ENCODE data around the gene CAPZA1.
A peak's percentile ranks its signal among the peaks of the same experiment; 100 is the strongest.
"Not testable (repeated sequence)": the region's sequence is repeated elsewhere in the genome, so short reads cannot be mapped to it uniquely, and the experiment has no call there.

Gene CAPZA1

DNA sequence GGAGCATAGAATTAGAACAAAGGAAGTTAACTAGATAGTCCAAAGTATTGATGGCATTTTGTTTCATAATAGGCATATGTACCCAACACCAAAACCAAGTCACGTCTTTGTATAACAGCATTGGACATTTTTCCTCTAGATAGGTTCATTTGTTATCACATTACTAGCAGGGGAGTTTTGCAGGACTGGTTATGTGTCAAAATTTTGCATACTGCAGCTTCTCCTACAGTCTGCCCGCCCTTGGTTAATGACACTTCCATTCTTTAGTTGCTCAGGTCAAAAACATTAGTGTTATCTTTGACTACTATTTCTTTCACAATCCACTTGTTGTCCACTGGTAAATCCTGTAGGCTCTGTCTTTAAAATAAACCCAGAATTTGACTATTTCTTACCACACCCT is 8.9 kb downstream of the CAPZA1 start:
- FAIRE-seq = no peak

DNA sequence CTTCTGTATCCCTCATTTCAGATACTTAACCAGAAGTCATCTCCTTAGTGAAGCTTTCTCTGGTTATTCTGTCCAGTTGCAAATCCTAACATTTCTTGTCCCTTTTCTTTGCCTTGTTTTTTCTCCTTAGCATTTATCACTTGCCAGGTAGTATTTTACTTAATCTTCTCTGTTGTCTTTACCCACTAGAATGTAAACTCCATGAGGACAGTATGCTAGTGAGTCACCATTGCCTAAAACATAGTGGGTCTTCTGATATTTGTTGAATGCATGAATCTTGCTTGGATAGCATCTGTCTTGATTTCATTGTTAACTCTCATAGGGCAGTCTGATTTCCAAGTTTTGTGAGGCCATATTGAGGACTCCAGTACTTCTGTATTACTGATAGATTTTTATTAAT is 9.6 kb downstream of the CAPZA1 start:
- no peak for FAIRE-seq

GRCh38 chr1:112633628-112634027 is 14.0 kb downstream of the CAPZA1 start:
- FAIRE-seq = no peak

DNA sequence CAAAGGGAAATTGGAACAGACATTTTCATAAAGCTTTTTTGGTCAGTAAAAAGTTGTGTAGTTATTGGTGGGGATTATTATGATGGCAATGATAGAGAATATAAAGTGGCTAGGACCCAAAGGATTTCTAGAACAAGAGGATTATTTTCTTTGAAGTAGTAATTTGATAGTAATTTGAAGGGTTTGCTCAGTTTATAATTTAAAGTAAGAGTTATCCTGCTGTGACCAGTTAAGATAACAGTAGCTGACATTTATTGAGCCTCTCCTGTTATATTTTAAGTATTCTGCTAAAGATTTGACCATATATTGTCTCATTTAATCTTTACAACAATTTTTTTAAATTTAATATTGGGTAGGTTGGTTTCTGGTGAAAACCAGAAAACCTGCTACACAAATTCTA is 14.7 kb downstream of the CAPZA1 start:
- FAIRE-seq = no peak

DNA sequence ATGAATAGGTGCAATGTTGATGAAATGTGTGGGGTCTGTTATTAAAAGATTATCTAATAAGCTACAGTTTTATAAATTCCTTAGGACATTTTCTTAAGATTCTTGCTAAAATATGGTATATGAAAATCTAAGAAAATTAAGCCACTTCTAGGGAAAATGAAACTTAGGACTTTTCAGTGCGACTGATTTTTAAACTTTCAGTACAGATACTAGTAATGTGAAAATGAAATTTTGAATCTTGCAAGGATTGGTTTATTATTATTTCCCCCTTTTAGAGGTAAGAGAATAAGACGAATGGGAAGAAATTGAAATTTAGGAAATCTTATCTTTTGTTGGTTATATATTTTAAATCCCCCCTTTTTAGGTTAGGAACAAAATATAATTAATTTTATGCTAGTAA is 16.4 kb downstream of the CAPZA1 start:
- FAIRE-seq = no peak

- FAIRE-seq = no peak
These were observed 17.1 kb downstream of the CAPZA1 start for GRCh38 chr1:112636597-112637253.

GRCh38 chr1:112637254-112638109 is 17.9 kb downstream of the CAPZA1 start:
- FAIRE-seq = no peak

DNA sequence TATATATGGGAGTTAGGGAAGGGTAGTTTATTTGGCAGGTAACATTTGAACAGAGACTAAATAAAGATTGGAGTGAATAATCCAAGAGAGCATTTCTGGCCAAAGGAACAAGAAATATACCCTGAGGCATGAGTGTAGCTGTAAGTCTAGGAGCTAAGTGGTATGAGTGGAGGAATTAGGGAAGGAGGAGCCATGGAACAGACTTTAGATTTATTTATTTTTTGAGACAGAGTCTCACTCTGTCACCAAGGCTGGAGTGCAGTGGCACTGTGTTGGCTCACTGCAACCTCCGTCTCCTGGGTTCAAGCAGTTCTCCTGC is 18.4 kb downstream of the CAPZA1 start:
- no peak for FAIRE-seq

- FAIRE-seq = not testable (repeated sequence)
These were observed 20.8 kb downstream of the CAPZA1 start for GRCh38 chr1:112640437-112640836.

DNA sequence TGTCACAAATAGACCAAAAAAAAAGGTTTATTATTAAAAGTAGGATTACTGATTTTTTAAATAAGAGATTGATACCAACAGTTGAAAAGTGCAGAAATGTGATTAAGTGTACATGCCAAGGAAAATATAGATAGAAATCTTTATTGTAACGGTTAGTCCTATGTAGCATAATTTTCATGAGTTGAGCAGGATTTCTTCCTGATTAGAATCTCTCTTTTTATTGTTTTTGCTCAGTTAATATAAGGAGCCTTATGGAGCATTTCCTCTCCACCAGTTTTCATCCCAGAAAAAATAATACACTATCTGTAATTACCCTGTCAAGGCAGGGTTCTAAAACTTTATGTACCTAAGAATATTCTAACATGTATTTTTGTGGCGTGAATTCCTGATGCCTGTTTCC is 23.4 kb downstream of the CAPZA1 start:
- FAIRE-seq = no peak

GRCh38 chr1:112646225-112646624 is 26.6 kb downstream of the CAPZA1 start:
- no peak for FAIRE-seq

GRCh38 chr1:112651205-112651604 is 31.6 kb downstream of the CAPZA1 start:
- FAIRE-seq = no peak

- FAIRE-seq = no peak
These were observed 46.2 kb downstream of the CAPZA1 start for GRCh38 chr1:112665857-112666256.

- FAIRE-seq = no peak
These were observed 47.3 kb downstream of the CAPZA1 start for GRCh38 chr1:112666946-112667345.

DNA sequence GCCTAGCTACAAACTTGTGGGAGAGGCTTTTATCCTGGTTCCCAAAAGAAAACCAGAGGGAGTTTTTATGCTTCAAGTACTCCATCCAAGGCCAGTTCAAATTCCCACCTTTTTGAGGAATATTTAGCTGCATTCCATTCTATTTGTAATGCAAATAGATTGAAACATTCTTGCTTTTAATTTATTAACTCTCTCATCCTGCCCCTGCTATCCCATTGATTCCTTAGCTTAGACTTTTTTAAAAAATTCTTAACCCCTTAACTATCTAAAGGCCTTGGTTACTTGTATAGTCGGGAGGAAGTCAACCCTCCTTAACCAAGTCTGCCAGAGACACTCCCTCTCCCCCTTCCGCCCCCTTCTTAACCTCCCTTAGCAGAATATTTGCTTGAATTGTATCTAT is 52.4 kb downstream of the CAPZA1 start:
- no peak for FAIRE-seq

GRCh38 chr1:112672842-112673241 is 53.2 kb downstream of the CAPZA1 start:
- FAIRE-seq = no peak

DNA sequence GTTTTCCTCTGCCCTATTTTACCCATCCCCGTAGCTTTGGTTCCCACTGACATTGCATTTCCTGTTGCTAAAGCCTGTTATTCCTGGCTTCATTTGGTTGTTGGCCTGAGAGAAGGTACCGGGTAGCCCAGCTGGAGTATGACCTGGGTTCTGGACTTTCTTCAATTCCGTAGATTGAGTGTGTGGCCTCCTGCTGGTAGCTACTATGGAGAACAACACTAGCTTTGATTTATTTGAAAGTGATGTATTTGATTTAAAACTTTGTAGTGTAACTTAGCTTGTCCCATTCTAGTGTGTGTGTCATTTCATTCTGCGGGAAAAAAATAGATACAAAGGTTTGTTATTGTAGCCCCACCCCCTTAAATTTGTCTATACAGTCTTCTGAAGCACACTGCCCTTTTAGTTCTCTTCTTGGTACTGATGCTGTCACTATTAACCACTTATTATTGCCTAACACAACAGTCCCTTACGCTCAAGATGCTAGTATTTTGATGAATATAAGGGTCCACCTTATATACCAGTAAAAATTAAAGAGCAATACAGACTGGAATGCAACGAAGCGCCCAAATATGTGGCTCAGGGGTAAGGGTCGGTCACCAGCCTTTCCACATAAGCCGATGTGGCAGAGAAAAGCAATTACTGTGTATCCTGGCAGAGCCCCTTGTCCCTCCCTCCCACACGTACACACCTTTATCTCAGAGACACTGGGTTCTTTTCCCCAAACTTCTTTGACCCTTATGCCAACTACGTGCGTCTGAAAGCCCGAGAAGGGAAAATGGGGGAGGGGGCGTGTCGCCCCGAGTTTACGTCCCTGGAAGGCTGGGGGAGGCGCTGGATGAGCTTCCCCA is 54.2 kb downstream of the CAPZA1 start:
- FAIRE-seq = peak; percentile 31

- FAIRE-seq = peak; percentile 60
These were observed 54.9 kb downstream of the CAPZA1 start, which contains the start of gene MOV10 for GRCh38 chr1:112674440-112674985. MOV10 (plus strand) TSS chr1:112674659; CDS start chr1:112674913, 254 bp downstream.

DNA sequence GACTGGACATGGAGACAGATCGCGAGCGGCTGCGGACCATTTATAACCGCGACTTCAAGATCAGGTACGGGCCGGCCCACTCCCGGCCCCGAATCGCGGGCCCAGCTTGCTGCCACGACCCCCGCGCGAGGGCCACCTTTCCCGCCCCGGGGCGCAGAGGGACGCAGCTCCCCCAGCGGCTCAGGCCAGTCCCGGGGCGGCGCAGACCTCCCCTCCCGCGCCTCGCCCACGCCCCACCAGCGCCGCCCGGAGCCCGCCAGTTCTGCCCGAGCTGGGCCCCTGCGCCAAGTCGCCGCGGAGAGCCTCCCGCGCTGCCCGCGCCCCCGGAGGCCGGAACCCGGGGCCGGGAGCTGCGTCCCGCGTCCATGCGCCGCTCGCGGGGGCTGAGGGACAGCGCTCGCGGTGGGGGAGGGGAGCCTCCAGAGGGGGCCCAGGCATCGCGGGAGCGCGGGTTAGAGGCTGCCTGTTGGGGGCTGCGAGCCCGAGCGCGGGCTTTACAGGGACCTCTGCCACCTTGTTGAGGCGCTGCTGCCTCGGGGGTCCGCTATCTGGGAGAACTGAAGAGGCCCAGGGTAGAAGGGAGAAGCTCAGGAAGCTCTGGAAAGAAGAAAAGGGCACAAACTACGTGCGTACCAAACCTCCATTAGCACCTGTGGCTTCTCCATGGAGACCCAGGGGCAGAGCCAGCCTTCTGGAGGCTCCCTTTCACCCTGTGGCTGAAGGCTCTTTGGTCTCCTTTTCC is 55.5 kb downstream of the CAPZA1 start:
- no peak for FAIRE-seq

DNA sequence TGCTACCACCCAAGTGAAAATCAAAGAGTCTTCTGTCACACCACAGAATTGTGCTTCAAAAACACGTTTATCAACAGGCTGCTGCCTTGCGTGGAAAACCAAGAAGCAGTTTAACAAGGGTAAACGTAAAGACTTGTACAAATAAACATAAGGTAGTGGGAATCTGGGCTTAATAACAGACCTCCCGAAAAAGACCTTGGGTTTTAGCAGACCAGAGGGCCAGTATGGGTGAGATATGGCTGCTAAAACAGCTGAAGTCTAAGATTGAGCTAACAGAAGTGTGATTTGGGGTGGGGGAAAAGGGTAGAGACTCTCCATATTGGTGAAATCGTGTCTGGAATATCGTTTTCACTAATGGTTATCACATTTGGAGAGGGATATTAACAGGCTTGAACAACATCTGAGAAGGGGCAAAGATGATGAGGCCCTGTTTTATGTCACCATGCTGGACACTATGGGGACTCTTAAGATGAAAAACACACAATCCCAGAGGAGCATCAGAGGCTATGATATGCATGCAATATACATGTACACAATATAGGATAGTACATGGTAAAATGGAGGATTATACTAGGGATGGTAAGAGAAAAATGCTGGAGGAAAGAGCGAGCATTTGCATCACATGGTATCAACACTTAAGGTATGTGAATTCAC is 56.2 kb downstream of the CAPZA1 start:
- no peak for FAIRE-seq

GRCh38 chr1:112676543-112676942 is 56.9 kb downstream of the CAPZA1 start:
- no peak for FAIRE-seq

- FAIRE-seq = no peak
These were observed 57.9 kb downstream of the CAPZA1 start for GRCh38 chr1:112677501-112677900.
